CD4-positive, alpha-beta memory T cell (primary cell): Measurements from ENCODE around the gene CNTN4. TPM values are rescaled to one million over a fixed set of nuclear protein-coding genes. Genes with fewer than 3 reads are reported as not detected.

Source experiments
- CTCF ChIA-PET: fragments of 350-600 bp; sonication (Branson Sonifier 250); formaldehyde crosslinking; loops from one replicate; lab custom pipeline; 2021; ENCODE audit warnings: inconsistent platforms; ENCODE audit not compliant: partially characterized antibody; lab: Charles Lee
- POLR2A ChIA-PET: fragments of 350-600 bp; sonication (Branson Sonifier 250); formaldehyde crosslinking; loops from one replicate; lab custom pipeline; 2021; ENCODE audit not compliant: partially characterized antibody; lab: Charles Lee
- DNase-seq, 5 donors: peaks; one replicate each; pipeline versions ENCODE4 v3.0.0 to v3.0.0-alpha.2; 2020 to 2022; ENCODE audit warnings: mixed read lengths in 1 of 5
- H3K27ac ChIP-seq: one replicate; pipeline ENCODE4 v1.7.0; 2013; ENCODE audit warnings: low read depth, low read length
- H3K27me3 ChIP-seq: 2 replicates; pipeline ENCODE4 v1.7.0; 2013; ENCODE audit warnings: mild to moderate bottlenecking, low read length, moderate library complexity; ENCODE audit not compliant: insufficient read depth
- H3K36me3 ChIP-seq: 2 replicates; pipeline ENCODE4 v1.7.0; 2013; ENCODE audit warnings: mild to moderate bottlenecking, low read length, moderate library complexity; ENCODE audit not compliant: insufficient read depth
- H3K4me1 ChIP-seq: 2 replicates; pipeline ENCODE4 v1.7.0; 2013; ENCODE audit warnings: mild to moderate bottlenecking, low read length, moderate library complexity; ENCODE audit not compliant: insufficient read depth
- H3K4me3 ChIP-seq, 2 donors: one replicate each; pipeline ENCODE4 v1.7.0; 2013; ENCODE audit warnings: low read length in 2 of 2, mild to moderate bottlenecking in 1 of 2
- H3K9me3 ChIP-seq, 2 donors: one replicate each; pipeline ENCODE4 v1.7.0; 2013; ENCODE audit warnings: low read length in 2 of 2, control low read depth in 1 of 2; ENCODE audit not compliant: control insufficient read depth in 1 of 2
- H3K27ac Mint-ChIP-seq, 7 donors: one replicate each; pipeline ENCODE4 v1.8.0; 2020 to 2021; ENCODE audit warnings: mixed read lengths in 7 of 7, mild to moderate bottlenecking in 6 of 7, inconsistent platforms in 3 of 7, moderate library complexity in 3 of 7
- H3K27me3 Mint-ChIP-seq, 2 donors: one replicate each; pipeline ENCODE4 v1.8.0; 2020 to 2021; ENCODE audit warnings: mixed read lengths in 2 of 2
- H3K36me3 Mint-ChIP-seq, 2 donors: one replicate each; pipeline ENCODE4 v1.8.0; 2020 to 2021; ENCODE audit warnings: mixed read lengths in 2 of 2, inconsistent platforms in 1 of 2, mild to moderate bottlenecking in 1 of 2
- H3K4me1 Mint-ChIP-seq, 4 donors: one replicate each; pipeline ENCODE4 v1.8.0; 2020 to 2021; ENCODE audit warnings: mixed read lengths in 4 of 4, mild to moderate bottlenecking in 1 of 4
- H3K4me3 Mint-ChIP-seq, 8 donors: one replicate each; pipeline ENCODE4 v1.8.0; 2020 to 2021; ENCODE audit warnings: mixed read lengths in 8 of 8, mild to moderate bottlenecking in 7 of 8, moderate library complexity in 6 of 8, inconsistent platforms in 3 of 8
- H3K9me3 Mint-ChIP-seq, 8 donors: one replicate each; pipeline ENCODE4 v1.8.0; 2020 to 2021; ENCODE audit warnings: mixed read lengths in 8 of 8, mild to moderate bottlenecking in 5 of 8, inconsistent platforms in 3 of 8, moderate library complexity in 1 of 8
- intact Hi-C: fragments of 100-400 bp; cut with micrococcal nuclease; formaldehyde crosslinking; loops from one replicate; pipeline ENCODE4 v1.15.1; 2023
- polyA plus RNA-seq, 2 donors: library from polyadenylated mRNA; unstranded; fragments of 300-500 nt; fragmentation: Illumina TruSeq; gene quantifications; one replicate each; pipeline ENCODE4 v1.2.3, GENCODE V29; 2021
- total RNA-seq, 2 experiments: library from RNA; stranded (reverse); gene quantifications; one replicate each; pipeline ENCODE4 v1.2.3, GENCODE V29; 2021

Gene CNTN4
- total and polyA plus RNA-seq, 4 experiments from 2014 or later = not detected

DNA sequence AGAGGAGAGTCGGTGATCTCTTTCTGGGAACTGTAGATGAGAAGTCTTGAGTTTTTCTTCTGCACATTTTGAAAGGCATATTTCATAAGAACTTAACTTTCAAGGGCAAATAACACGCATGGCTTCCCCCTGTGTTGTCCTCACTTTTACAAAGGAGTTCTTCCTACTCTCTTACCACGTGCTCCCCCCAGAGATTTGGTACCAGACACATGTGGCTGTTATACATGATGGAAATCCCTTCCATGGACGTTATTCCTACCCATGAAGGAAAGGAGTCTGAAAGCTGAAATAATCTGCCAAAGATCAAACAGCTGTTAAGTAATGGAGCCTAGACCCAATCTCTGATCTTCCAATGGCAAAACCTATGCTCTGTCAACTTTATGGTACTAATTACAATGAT, 1007.1 kb downstream of the CNTN4 start:
- no peak overlapping the region for H3K4me3 Mint-ChIP-seq
- H3K9me3 ChIP-seq = no peaks in the 10 kb centered on the region
- peaks cover 0 to 3% of the 10 kb centered on the region in 2 donors for H3K36me3 Mint-ChIP-seq
- no peak overlapping the region for H3K4me3 ChIP-seq
- H3K9me3 Mint-ChIP-seq = peaks cover 0 to 3% (median 0%) of the 10 kb centered on the region in 8 donors
- intact Hi-C loops = no loop called here
- H3K27me3 Mint-ChIP-seq = peaks cover 0 to 8% of the 10 kb centered on the region in 2 donors
- POLR2A ChIA-PET = no interaction called here
- CTCF ChIA-PET = interaction anchor here (0.9 kb wide), 1 partner anchor 21 kb away, joined by 3 read pairs; the partner anchor contains the start of gene TRNT1
- H3K4me1 ChIP-seq = peaks cover 12% of the 10 kb centered on the region
- H3K4me1 Mint-ChIP-seq = peaks cover 12 to 25% (median 21%) of the 10 kb centered on the region in 4 donors
- no peak overlapping the region for H3K27ac ChIP-seq
- no peaks in the 10 kb centered on the region for H3K36me3 ChIP-seq
- no peaks in the 10 kb centered on the region for H3K27me3 ChIP-seq
- H3K27ac Mint-ChIP-seq = peak overlapping the region in 2 of 7 donors; percentile 43 to 65
- no peak for DNase-seq

DNA sequence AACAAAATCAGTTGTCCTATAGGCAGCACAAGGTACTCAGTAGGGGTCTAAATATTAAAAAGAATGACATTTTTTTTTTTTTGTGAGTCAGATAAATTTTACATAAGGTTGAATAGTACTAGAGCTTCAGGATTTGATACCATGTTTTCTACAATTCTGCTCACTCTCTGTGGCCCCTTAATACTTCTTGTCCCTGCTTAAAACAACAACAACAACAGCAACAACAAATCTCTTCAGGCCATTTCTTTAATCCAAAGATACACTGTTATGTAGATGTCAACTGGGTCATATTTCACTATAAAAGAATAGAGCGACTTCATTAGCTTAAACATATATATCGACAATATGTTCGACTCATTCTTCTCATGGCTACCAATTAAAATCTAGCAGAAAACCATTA, 1008.5 kb downstream of the CNTN4 start:
- peaks cover 0 to 8% of the 10 kb centered on the region in 2 donors for H3K27me3 Mint-ChIP-seq
- H3K9me3 ChIP-seq = no peaks in the 10 kb centered on the region
- intact Hi-C loops = no loop called here
- no peak overlapping the region for H3K27ac ChIP-seq
- H3K4me3 ChIP-seq = no peak overlapping the region
- peaks cover 0 to 3% of the 10 kb centered on the region in 2 donors for H3K36me3 Mint-ChIP-seq
- H3K36me3 ChIP-seq = no peaks in the 10 kb centered on the region
- CTCF ChIA-PET = no interaction called here
- peaks cover 0 to 3% (median 0%) of the 10 kb centered on the region in 8 donors for H3K9me3 Mint-ChIP-seq
- POLR2A ChIA-PET = no interaction called here
- peak overlapping the region in 3 of 7 donors; percentile 1 to 56 (median 26) for H3K27ac Mint-ChIP-seq
- no peaks in the 10 kb centered on the region for H3K27me3 ChIP-seq
- peak overlapping the region in 2 of 8 donors; percentile 1 to 43 for H3K4me3 Mint-ChIP-seq
- no peak for DNase-seq
- H3K4me1 ChIP-seq = peaks cover 14% of the 10 kb centered on the region
- H3K4me1 Mint-ChIP-seq = peaks cover 16 to 32% (median 26%) of the 10 kb centered on the region in 4 donors
